G401 (cell line): ENCODE measurements around the gene MIF4GD. TPM values are rescaled to one million over a fixed set of nuclear protein-coding genes. Genes with fewer than 3 reads are reported as not detected.
A peak's percentile ranks its signal among the peaks of the same experiment; 100 is the strongest.
"Not testable (repeated sequence)": the region's sequence is repeated elsewhere in the genome, so short reads cannot be mapped to it uniquely, and the experiment has no call there.

Source experiments
- DNase-seq: peaks from one replicate; pipeline ENCODE4 v3.0.0-alpha.2; 2015; ENCODE audit warnings: low spot score
- in situ Hi-C: cut with HindIII; loops from 2 replicates; pipeline ENCODE4 v1.10.0; 2016; ENCODE audit warnings: low sequenced_read_pairs, mixed read lengths
- total RNA-seq: library from RNA; depleted of rRNA; stranded (reverse); fragments of >200 nt; shearing (Covaris generic); gene quantifications from 2 replicates; pipeline ENCODE4 v1.2.3, GENCODE V29; 2014

The MIF4GD gene
- total RNA-seq, 1 experiment from 2014 or later, result 12.1 TPM

DNA sequence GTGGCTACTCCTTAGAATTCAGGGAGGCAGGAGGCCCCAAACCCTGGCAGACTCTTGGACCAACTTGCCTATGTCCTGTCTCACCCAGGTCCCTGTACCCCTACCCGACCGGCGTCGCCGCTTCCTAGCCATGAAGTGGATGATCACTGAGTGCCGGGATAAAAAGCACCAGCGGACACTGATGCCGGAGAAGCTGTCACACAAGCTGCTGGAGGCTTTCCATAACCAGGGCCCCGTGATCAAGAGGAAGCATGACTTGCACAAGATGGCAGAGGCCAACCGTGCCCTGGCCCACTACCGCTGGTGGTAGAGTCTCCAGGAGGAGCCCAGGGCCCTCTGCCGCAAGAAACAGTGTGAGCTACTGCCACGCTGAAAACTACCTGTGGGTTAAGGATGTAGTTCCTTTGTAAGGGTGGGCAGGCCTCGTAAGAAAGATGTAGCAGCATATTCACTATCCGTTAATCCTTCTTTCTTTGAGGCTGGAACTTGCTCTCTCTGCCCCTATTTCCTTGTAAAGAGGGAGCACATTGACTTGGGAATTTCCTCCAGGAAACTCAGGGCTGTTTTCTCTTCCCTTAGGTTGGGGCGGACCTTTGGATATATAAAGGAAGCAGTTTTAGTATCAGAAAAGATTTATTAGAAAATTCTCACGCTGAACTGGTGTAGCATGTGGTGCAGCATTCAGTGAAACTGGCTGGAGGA, 5.3 kb downstream of the MIF4GD start:
- in situ Hi-C loops, result no loop called here
- DNase-seq, result no peak

DNA sequence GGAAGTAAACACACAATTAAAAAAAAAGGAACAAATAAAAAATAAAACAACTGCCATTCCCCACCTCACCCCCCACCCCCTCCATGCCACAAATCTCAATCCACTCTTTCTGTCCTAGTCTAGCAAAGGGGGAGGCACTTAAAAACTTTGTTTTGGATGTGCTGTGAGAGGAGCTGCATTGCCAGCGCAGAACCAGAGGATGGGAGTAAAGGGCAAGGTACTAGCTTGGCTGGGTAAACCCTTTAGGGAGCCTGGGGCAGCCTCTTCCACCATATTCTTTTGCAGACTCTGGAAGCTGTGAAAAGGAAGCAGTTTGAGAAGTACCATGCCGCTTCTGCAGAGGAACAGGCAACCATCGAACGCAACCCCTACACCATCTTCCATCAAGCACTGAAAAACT, 8.0 kb downstream of the MIF4GD start:
- DNase-seq, result no peak
- in situ Hi-C loops, result no loop called here

DNA sequence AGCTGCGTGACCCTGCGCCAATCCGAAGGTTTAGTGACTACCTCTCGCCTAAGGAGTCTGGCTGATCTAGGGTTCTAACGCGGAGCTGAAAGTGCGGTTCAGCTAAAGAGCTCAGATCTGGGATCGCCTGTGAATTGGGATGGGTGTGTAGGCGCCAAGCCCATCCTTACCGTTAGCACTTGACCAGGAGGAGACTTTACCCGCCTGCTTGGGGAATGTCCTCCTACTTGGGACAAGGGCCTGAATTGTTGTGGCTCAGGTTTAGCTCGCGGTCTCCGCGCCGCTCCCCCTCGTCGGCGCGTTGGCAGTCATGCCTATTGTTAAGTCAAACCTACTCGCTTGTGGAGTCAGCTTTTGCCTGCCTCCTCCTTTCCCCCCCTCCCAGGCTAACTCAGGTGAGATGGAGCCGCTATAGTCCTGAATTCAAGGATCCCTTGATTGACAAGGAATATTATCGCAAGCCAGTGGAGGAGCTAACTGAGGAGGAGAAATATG, 8.9 kb downstream of the MIF4GD start:
- no peak for DNase-seq
- in situ Hi-C loops, result no loop called here

DNA sequence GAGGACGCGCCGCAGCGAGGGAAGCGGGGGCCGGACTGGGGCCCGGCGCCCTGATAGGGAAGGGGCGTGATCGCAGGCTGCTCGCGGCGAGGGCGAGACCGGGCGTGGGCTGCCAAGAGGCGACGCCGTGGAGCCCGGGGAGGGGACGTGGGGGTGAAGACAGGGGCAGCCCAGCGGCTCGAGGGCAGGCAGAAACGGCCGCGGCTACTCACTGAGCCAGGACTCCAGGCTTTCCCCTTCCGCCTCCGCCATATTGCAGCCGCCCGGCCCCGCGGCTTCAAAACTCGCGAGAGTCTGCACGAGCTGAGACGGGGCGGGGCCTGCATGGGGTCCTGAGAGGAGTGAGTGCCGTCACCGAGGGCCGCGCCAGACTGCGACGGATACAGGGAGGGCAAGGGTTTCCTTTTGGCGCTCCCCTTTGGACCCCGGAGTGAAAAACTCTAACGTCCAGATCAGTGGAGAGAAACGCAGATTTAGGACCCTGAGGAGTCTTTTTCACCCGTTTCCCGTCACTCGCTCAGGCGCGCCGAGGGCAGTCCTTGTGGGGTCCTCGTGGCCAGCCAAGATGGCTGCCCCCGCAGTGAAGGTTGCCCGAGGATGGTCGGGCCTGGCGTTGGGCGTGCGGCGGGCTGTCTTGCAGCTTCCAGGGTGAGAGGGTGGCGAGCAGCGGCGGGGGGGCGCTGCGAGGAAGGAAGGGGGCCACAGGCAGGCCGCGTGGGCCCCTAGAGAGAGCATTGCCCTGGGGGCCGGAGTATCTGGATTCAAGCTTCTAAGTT, 9.5 kb downstream of the MIF4GD start, which contains the start of the genes GGA3 and MRPS7:
TSS of gene GGA3 (minus strand) at position 271 of the 776 bp plus-strand sequence. CDS start at position 252, 19 bp downstream.
TSS of gene MRPS7 (plus strand) at position 544 of the 776 bp plus-strand sequence. CDS start at position 566, 22 bp downstream.
- in situ Hi-C loops, result no loop called here
- DNase-seq, result peak; percentile 95

DNA sequence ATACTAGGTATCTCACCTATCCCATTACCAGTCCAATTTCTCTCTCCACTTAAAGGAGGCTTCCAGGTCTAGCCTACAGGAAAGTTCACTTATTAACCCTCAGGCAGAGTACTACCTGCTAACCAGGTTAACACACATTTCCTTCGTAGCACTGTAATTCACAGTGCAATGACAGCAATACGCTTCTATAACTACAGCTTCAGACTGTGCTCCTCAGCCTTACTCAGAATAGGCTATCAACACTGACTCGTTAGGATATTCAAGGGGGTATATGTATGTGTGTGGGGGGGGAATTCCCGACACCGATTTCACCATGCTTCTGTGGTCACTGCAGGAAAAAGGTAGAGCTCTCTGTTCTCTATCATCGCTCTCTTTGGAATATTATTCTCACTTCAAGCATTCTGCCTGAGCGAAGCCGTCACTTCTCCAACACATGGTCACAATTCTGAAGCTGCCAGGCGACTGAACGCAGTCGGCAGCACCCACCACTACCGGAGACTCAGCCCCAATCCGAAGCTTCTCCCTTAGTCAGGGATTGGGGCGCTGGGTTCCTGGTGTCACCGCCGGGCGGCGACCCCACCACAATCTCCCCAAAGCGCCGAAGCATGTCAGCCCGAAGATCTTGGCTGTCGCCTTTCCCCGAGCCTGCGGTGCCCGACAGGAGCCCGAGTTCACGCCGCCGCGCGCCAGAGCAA, 10.2 kb downstream of the MIF4GD start:
- no peak for DNase-seq
- in situ Hi-C loops, result no loop called here

DNA sequence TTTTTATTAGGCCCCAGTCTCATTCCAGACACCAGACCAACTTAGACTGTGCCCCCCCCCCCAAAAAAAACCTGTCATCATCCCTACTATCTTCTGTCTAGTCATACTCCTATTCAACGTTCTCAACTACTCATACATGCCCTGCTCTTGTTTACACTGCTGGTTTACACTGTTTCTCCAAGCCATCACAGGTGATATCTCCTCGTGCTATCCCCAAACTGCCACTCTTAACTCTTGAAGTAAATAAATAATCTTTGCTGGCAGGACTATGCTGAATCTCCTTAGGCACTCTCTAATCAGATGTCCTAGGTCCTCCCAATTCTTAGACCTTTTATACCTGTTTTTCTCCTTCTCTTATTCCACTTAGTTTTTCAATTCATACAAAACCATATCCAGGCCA, 13.8 kb downstream of the MIF4GD start:
- in situ Hi-C loops, DNase-seq: not testable (repeated sequence)

DNA sequence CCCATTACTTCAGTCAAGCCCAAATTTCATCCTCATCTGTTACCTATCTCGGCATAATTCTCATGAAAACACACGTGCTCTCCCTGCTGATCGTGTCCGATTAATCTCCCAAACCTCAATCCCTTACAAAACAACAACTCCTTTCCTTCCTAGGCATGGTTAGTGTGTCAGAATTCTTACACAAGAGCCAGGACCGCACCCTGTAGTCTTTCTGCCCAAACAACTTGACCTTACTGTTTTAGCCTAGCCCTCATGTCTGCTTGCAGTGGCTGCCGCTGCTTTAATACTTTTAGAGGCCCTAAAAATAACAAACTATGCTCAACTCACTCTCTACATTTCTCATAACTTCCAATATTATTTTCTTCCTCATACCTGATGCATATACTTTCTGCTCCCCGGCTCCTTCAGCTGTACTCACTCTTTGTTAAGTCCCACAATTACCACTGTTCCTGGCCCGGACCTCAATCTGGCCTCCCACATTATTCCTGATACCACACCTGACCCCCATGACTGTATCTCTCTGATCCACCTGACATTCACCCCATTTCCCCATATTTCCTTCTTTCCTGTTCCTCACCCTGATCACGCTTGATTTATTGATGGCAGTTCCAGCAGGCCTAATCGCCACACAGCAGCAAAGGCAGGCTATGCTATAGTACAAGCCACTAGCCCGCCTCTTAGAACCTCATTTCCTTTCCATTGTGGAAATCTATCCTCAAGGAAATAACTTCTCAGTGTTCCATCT, 14.9 kb downstream of the MIF4GD start:
- in situ Hi-C loops, DNase-seq: not testable (repeated sequence)

DNA sequence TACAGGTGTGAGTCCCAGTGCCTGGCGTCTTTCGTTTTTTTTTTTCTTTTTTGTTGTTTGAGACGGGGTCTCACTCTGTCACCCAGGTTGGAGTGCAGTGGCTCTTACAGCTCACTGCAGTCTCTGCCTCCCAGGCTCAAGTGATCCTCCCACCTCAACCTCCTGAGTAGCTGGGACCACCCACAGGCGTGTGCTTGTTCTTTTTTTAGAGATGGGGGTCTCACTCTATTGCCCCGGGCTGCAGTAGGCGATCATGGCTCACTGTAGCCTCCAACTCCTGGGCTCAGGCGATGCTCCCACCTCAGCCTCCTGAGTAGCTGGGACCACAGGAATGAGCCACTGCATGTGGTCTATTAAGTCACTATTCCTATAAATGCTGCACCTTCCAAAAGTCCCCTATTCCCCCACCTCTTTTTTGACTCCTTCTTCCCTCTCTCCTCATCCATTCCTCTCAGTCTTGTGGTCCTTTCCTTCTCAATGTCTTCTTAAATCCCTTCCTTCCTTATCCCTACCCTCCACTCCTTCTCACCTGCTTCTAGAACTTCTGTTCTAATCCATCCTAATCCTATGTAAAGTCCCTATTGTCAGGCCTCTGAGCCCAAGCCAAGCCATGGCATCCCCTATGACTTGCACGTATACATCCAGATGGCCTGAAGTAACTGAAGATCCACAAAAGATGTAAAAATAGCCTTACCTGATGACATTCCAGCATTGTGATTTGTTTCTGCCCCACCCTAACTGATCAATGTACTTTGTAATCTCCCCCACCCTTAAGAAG, 18.8 kb downstream of the MIF4GD start:
- DNase-seq, result no peak
- in situ Hi-C loops, result no loop called here

DNA sequence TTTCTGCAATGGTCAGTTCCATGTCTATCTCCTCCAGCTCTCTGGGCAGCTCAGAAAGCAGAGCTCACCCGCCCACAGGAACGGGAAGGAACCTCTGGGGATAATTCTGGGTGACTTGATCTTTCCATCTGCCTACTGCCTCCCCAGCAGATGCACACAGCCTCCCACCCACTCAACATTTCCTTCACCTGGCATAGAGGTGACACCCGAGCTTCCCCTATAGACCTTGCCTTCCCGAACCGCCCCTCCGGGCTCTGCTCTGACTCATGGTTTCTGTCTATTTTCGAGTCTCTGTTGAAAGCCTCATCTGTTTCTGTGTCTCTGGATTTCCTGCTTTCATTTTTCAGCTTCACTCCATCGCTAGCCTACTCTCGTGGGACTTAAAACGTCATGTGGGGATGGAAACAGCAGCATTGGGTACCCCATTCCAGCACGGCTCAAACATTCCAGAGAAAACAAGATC, 21.0 kb downstream of the MIF4GD start:
- in situ Hi-C loops, result no loop called here

DNA sequence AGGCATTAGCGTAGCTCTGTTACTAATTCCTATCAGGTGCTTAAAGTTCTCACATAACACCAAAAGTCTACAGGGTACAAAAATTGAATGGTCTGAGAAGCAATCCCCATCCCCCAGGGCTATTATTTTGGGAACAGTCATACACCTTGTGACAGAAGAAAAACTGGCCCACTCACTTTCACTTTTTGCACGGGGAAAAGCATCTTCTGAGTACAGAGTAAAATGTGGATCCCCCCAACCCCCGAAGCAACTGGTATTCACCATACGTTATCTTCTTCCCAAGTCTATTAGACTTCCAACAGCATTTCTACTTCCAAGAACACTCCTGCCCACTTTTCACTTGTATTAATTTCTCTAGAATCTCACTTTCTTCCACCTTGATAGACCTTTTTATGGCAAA, 21.5 kb downstream of the MIF4GD start:
- DNase-seq, result no peak
- in situ Hi-C loops, result no loop called here

More for the DNA sequence above, 21.0 kb downstream of the MIF4GD start:
- DNase-seq, result no peak

DNA sequence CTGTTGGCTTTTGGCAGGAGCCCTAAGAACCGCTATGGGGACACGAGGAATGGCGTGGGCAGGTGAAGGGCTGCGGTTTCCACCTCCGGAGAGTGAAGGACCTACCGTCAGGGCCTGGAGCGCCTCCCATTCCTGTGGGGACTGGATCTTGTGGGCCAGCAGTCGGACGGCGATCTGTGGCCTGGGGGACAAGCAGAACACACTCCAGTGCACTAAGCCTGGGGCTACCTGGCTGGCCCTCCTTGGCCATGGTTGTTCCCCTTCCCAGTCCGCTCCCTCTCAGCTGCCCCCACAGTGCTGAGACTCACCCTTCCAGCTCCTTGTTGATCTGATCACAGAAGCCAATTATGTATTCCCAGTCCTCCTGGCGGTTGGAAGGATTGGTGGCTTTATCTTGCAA, 24.6 kb downstream of the MIF4GD start:
- DNase-seq, result no peak
- in situ Hi-C loops, result no loop called here

DNA sequence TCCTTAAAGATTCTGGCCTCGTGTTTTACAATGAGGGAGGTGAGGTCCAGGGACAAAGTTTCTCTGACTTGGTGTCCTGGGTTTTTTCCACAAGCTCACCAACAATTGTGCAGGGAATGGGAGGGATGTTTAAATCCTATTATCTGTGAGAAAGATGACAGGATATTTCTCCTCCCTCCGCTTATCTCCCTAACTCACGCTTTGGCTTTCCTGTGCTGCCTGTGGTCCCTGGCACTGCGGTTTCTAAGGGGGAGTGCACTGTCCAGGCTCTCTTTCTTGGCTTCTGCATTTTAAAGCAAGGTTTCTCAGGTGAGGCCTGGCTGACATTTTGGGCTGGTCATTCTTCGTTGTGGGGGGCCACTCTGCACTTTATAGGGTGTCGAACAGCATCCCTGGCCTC, 26.0 kb downstream of the MIF4GD start:
- no peak for DNase-seq
- in situ Hi-C loops, result no loop called here

DNA sequence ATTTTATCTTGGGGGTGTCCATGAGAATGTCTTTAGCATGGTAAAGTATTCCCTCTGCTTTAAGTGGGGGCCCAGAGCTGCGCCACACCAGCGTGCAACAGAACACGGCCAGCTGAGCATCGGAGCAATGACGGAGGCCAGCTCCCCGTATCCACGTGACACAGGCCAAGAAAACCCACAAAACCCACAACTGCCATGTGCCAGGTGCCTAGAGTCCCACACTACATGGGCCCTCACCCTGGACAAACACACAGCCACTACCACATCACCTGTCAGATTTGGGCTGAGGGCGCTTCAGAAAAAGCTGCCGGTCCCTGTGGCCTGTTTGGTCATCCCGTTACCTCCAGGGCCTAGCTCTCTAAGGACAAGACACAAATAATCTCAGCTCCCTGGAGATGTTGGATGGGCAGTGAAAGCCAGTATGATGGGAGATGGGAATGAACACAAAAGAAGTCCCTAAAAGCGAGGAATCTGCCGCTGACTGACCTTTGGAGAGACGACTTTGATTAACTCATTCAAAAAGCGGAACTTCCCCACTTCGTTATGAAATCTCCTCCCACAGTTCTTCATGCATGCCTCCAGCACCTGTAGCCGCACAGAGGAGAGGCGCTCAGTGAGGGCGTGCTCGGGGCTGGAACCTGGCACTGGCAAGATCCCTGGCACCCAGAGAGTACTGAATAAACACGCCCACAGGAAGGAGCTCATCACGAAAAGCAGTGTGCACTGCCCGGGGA, 26.7 kb downstream of the MIF4GD start:
- in situ Hi-C loops, result no loop called here
- DNase-seq, result no peak

DNA sequence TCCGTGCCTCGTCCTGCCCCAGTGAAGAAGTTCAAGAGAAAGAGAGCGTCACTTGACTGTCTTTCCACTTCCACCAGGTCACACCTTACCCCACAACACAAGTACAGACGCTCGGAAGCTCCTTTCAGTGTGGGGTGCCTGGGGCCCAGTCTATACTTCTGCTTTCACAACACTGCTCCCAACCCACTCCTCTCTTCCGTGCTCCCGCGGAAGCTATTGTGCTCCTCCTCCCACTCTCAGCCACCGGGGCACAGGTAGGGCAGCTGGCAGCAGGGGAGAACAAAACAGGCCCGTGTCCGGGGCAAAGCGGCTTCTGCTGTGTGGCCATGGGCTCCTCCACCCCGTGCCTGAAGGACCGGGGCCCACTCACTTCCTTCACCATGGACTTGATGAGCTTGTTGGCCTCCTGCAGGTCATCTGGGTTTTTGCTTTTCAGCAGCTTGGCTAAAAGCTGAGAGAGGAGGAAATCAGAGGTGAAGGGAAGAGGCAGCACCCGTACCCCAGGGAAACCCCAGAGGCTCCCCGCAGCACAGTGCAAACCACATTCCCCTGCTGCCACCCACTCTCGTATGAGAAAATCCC, 28.5 kb downstream of the MIF4GD start:
- in situ Hi-C loops, result no loop called here
- no peak for DNase-seq

DNA sequence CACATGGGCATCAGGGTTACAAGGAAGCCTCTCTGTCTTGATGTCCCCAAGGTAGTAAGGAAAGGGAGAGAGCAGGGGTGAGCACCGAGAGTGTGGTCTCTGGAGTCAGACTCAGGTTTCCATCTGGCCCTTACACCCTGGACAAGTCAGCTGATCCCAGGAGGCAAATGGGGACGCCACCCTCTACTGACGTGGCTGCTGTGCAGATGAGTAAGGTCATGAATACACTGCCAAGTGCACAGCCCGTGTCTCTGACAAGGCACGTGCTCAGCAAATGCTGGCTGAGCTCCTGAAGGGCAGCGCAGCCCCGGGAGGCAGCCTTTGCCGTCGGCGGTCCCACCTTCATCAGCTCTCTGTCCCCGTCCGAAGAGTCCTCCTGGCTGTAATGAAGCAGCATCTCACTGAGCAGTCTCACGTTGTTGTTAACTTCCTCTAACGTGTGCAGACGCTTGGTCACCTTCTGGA, 29.0 kb downstream of the MIF4GD start:
- in situ Hi-C loops, result no loop called here

DNA sequence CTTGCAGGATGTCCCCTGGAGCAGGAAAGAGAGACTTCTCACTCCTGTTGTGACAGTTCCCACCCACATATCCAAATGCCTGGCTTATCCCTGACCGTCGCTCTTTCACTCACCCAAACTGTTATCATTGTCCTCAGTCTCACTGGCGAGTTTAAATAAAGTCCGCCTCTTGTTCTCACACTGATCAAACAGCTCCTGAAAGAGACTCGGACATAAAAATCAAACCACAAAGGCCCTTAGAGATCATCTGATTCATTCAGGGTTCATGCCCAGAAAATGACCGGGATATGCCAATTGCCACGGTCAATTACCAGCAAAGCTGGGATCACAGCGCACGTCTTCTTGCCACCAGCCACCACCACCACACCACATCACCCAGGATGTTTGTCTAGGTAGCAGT, 29.5 kb downstream of the MIF4GD start:
- in situ Hi-C loops, result no loop called here
- no peak for DNase-seq

More for the DNA sequence above, 29.0 kb downstream of the MIF4GD start:
- DNase-seq, result no peak

DNA sequence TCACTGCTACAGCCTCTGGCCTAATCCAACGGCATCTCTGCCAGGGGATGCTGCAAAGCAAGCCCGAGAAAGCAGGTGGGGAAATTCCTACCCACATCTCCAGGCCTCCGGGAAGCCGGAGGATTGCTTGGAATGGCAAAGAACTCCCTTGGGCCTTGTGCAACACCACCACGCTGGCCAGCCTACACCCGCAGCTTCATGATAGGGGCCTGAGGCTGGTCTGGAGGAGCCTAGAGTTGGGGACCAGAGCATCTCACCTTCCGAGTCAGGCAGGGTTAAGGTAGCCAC, 29.9 kb downstream of the MIF4GD start:
- in situ Hi-C loops, result no loop called here
- no peak for DNase-seq
